ENCODE measurements around the gene XYLT1.

Gene XYLT1

DNA sequence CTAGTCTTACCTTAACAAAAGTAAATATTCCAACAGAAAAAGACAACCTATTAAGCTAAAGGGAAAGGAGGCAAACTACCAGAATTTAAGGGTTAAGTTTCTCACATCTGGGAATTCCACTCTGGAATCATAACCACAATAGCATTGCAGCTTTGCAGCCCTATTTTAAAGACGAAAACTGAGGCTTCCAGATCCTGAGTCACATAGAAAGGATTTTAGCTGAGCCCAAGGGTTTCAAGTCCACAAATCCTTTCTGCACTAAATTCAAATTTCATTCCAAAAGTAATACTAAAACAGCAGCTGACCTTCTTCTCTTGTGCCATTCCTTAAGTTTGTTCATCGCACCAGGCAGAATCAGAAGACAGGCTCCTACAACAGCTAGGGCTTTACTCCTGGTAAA is 17.8 kb downstream of the XYLT1 start:
- no peak overlapping the region for H3K4me3 Mint-ChIP-seq
- no peaks in the 10 kb centered on the region for H3K36me3 Mint-ChIP-seq (ENCODE audit: low read depth)
- TF ChIP-seq, protein P1, sequence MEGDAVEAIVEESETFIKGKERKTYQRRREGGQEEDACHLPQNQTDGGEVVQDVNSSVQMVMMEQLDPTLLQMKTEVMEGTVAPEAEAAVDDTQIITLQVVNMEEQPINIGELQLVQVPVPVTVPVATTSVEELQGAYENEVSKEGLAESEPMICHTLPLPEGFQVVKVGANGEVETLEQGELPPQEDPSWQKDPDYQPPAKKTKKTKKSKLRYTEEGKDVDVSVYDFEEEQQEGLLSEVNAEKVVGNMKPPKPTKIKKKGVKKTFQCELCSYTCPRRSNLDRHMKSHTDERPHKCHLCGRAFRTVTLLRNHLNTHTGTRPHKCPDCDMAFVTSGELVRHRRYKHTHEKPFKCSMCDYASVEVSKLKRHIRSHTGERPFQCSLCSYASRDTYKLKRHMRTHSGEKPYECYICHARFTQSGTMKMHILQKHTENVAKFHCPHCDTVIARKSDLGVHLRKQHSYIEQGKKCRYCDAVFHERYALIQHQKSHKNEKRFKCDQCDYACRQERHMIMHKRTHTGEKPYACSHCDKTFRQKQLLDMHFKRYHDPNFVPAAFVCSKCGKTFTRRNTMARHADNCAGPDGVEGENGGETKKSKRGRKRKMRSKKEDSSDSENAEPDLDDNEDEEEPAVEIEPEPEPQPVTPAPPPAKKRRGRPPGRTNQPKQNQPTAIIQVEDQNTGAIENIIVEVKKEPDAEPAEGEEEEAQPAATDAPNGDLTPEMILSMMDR (IDR thresholded peaks at IDR 0.05; ENCODE audit: unreplicated experiment in 3 of 3), result no peak
- H3K27me3 Mint-ChIP-seq (ENCODE audit: low read depth), result peaks cover 8% of the 10 kb centered on the region
- no peak overlapping the region for H3K27ac Mint-ChIP-seq
- peaks cover 9% of the 10 kb centered on the region for H3K4me1 Mint-ChIP-seq
- no peaks in the 10 kb centered on the region for H3K9me3 Mint-ChIP-seq

- H3K4me1 Mint-ChIP-seq, result peaks cover 12% of the 10 kb centered on the region
- no peak overlapping the region for H3K4me3 Mint-ChIP-seq
- no peaks in the 10 kb centered on the region for H3K9me3 Mint-ChIP-seq
- TF ChIP-seq, protein P1 (IDR thresholded peaks at IDR 0.05; ENCODE audit: unreplicated experiment in 3 of 3), result no peak
- no peak overlapping the region for H3K27ac Mint-ChIP-seq
- peaks cover 8% of the 10 kb centered on the region for H3K27me3 Mint-ChIP-seq (ENCODE audit: low read depth)
- no peaks in the 10 kb centered on the region for H3K36me3 Mint-ChIP-seq (ENCODE audit: low read depth)
Measured at GRCh38 chr16:17451843-17452242, 18.9 kb downstream of the XYLT1 start.

GRCh38 chr16:17450291-17450690 is 20.5 kb downstream of the XYLT1 start:
- Mint-ChIP-seq H3K9me3 (no peaks in the 10 kb centered on the region), H3K4me1 (peaks cover 19% of the 10 kb centered on the region), H3K4me3 (no peak overlapping the region), H3K36me3 (ENCODE audit: low read depth) (no peaks in the 10 kb centered on the region), H3K27me3 (ENCODE audit: low read depth) (peaks cover 8% of the 10 kb centered on the region), H3K27ac (no peak overlapping the region)
- TF ChIP-seq, protein P1 (IDR thresholded peaks at IDR 0.05; ENCODE audit: unreplicated experiment in 3 of 3), result no peak

DNA sequence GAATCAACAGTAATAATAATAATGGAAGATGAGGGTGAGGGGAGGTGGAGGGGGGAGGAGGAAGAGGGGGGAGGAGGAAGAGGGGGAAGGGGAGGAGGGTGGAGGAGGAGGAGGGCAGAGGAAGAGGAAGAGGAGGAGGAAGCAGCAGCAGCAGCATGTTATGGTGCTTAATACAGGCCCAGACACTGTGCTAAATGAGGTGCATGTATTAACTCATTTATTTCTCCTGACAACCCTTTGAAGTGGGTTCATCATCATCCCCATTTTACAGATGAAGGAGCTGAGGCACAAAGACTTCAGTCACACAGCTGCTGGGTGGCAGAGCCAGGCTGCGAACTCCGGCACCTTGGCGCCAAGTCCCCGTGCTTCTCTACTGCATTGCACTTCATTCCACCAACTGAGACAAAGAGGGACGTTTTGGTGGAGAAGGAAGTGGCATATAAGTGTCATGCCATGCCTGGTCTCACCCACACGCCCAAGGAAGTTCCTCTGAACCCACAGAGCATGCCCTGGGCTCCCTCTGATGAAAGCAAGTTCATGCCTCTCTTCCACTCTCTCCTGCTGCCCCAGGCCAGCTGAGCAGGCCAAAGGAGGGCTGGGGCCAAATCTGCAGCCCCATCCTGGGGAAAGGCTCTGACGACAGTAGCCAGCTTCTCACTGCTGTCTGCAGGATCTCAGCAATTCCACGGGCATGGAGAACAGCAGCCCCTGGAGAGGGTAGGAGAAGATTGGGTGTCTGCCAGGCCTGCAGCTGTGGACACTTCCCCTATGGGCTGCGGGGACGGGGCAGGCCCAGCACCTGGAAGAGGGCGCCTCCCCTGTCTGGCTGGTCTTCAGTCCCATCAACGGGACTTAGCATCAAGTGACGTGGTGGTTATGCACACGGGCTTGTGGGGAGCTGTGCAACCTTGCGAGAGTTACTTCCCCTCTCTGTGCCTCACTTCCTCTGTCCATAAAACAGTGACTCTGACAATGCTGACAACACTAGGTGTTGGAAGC is 21.8 kb downstream of the XYLT1 start:
- no peaks in the 10 kb centered on the region for H3K36me3 Mint-ChIP-seq (ENCODE audit: low read depth)
- H3K4me1 Mint-ChIP-seq, result peaks cover 16% of the 10 kb centered on the region
- H3K4me3 Mint-ChIP-seq, result no peak overlapping the region
- H3K27me3 Mint-ChIP-seq (ENCODE audit: low read depth), result peaks cover 8% of the 10 kb centered on the region
- TF ChIP-seq, protein P1 (IDR thresholded peaks at IDR 0.05; ENCODE audit: unreplicated experiment in 3 of 3), result no peak
- no peaks in the 10 kb centered on the region for H3K9me3 Mint-ChIP-seq
- H3K27ac Mint-ChIP-seq, result no peak overlapping the region

- Mint-ChIP-seq H3K27ac (peak overlapping the region in 2 of 3 experiments; percentile 25 to 32), H3K27me3 (ENCODE audit: low read depth) (peaks cover 12% of the 10 kb centered on the region), H3K9me3 (no peaks in the 10 kb centered on the region), H3K4me3 (no peak overlapping the region), H3K4me1 (peaks cover 15% of the 10 kb centered on the region), H3K36me3 (ENCODE audit: low read depth) (no peaks in the 10 kb centered on the region)
- TF ChIP-seq, protein P1 (IDR thresholded peaks at IDR 0.05; ENCODE audit: unreplicated experiment in 3 of 3), result no peak
Measured at GRCh38 chr16:17447101-17447569, 23.6 kb downstream of the XYLT1 start.

All from nephron (organoid).